Activated CD8-positive, alpha-beta memory T cell treated with anti-CD3 and anti-CD28 coated beads for 48 hours (primary cell): ENCODE results near the gene FAM13A.

ENCODE experiments used
- DNase-seq, 3 experiments: peaks; one replicate each; pipeline ENCODE4 v3.0.0-alpha.2; 2020; ENCODE audit warnings: low read depth in 2 of 3, low spot score in 2 of 3

FAM13A gene

GRCh38 chr4:88754796-88755195 is 302.2 kb downstream of the FAM13A start:
- no peak for DNase-seq

- DNase-seq: no peak
These were observed 303.1 kb downstream of the FAM13A start for GRCh38 chr4:88753658-88754571.

DNA sequence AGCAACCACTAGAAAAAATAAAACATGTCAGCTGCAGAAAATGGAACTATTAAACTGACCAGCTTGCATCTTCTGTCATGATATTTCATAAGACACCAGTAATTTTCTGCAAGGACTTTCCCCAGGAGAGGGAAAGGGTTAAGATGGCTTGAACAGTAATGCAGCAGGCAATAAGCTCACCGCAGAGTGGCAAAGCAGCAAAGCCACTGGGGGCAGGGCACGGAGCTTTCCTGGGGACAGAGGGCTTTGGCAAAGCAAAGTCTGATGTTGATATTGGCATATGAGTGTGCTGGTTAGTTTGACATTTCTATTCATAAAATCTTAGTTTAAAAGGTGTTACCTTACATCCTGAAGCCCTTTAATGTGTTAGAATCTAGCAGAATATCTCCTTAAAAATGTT is 304.2 kb downstream of the FAM13A start:
- no peak for DNase-seq

- no peak for DNase-seq
These were observed 304.9 kb downstream of the FAM13A start for GRCh38 chr4:88752076-88752463.

DNA sequence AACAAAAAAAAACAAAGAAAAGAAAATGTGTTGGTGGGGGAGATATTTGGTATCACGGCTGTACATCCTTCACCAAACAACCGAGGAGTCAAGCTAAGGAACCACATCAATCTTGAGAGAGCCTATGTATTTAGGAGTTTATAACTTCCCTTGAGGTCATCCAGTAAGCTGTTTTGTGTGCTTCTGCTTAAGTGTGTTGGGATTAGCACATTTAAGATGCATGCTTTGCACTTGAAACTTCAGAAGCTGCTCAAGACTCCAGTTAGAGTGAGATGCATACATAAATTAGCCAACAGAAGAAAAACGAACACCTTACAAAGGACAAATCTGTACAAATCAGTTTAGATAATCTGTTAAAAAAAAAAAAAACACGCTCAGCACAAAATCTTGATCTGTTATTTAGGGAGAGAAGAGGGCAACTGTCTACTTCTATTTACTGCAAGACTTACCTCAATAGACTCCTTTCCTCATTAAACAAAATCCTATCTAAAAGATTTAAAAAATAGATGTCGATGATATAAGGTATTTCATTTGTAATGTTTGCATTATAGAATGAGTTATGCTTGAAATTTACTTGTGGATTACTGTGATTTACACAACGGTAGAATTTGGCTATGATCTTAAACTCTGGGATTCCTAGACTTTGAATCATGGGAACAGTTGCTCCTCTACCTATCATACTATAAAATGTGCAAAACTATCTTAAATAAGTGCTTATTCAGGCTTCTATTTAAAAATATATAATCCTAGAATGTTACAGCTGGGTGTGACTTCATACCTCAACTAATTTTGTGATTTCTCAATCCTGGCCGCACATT is 305.5 kb downstream of the FAM13A start:
- no peak for DNase-seq

GRCh38 chr4:88750369-88750768 is 306.6 kb downstream of the FAM13A start:
- no peak for DNase-seq

DNA sequence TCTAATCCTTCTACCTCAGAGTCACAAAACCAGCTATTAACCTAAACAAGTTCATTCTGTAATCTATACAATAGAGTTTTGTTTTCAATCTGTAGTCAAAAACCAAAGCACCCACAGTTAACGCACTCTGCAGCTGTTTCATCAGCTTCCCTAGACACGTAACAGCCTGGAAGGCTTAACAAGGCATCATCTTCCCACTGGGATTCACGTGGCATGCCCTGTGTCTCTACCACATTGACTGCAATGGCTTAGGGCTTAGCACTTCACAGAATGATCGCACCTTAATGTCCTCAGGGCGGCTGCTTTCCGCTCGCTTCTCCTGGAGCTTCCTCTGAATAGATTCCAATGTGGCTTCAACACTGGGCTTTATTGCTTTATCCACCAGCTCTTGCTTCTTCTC is 309.6 kb downstream of the FAM13A start:
- no peak for DNase-seq

- DNase-seq: no peak
These were observed 310.8 kb downstream of the FAM13A start for GRCh38 chr4:88746206-88746605.

DNA sequence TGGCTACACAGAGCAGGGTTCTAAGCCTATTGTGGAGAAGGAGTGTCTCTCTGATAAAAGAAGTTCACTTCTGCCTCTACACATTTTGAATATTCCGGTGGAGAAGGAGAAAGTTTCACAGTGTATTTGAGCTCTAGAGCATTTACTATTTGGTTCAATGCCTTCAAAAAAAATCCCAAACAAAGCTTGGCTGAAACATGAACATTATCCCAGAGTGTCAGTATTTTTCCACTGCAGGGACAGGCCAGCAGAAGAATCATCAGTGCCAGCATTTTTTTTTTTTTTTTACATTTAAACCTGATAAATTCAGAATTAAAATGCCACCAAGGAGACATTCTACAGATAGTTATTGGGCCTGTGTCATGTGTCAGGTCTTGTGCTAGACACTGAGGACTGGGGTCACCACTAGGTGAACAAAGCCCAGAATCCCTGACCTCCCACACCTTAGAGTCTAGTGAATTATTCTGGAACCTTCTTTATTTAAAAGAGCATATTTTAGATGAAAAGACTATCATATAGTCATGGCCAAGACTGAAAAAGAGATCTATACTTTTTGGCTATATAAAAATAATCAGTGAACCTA is 311.3 kb downstream of the FAM13A start:
- no peak for DNase-seq

GRCh38 chr4:88745175-88745574 is 311.8 kb downstream of the FAM13A start:
- no peak for DNase-seq

DNA sequence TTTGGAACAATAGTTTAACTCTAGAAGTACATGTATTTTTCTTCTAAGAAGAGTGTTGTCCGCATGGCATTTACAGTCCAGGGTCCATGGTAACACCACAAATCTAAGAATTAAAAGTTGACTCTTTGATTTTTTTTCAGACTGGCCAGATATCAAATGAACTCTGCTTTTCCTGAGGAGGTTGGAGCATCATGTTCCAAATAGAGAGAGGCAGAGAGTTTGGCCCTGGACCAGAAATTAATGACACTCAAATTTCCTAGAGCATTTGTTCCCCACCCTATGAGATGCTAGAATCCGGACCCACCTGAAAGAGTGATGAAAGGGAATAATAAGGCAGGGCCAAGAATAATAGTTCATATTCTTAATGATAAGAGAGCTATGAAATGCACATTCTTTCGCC is 312.4 kb downstream of the FAM13A start:
- no peak for DNase-seq

GRCh38 chr4:88743696-88744095 is 313.3 kb downstream of the FAM13A start:
- DNase-seq: no peak

DNA sequence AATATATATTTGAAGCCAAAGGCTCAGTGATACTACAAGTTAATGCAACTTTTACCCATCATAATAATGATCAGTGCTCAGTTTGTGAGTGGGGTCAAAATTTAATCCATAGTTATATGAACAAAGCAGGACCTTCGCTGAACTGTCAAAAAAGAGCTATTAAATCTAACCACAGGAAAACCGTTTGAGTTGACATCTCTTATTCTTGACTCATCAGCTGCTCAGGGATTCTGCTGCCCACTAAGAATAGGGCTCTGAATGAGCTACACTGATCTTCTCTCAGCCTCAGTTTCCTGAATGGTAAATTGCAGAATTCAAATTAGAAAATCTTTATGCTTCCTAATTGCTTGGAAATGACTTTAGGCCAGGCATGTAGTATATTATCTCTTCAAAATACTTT is 314.4 kb downstream of the FAM13A start:
- no peak for DNase-seq

GRCh38 chr4:88738180-88738579 is 318.8 kb downstream of the FAM13A start:
- no peak for DNase-seq

DNA sequence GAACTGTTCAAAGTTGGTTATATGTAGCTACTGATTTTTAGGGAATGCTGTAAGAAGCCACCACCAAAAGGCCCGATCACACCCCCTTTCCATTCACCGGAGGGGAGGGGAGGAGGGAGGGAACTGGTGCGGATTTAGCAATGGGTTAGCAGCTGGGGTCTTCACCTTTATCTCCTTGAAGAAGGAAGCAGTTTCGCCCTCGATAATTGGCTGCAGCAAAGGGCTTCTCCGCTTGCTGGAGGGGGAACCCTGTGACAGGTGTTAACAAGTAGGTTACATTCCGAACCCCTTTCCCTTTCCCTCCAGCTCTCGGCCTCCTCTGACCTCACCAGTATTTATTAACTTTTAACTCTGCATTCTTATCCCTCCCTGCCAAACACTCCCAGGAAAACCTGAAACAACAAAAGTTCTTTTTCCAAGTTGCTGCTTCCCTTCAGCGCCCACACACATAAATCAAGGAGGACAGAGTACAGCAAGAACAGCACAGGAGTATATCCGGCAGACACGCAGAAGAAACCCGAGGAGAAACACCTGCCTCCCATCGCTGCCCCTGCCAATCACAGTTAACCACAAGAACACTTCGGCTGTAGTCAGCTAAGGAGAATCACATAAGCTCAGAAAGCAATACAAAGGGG is 319.6 kb downstream of the FAM13A start:
- no peak for DNase-seq

DNA sequence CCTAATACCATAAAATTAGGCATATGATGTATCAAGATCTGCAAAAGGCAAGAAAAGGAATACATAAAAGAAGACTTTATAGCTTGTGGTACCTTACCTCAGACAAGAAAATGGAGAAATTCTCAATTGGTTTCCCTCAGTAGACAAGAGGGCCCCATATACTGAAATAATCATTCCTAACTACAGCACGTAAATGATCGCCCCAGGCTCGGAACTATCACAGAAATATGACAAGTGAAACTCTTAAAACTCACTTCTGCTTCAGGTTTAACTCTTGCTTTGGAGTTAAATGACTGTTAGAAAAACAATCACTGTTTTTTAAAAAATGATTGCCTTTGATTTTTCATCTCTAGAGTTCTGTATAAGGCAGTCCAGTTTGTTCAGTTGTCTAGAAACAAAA is 320.7 kb downstream of the FAM13A start:
- no peak for DNase-seq

DNA sequence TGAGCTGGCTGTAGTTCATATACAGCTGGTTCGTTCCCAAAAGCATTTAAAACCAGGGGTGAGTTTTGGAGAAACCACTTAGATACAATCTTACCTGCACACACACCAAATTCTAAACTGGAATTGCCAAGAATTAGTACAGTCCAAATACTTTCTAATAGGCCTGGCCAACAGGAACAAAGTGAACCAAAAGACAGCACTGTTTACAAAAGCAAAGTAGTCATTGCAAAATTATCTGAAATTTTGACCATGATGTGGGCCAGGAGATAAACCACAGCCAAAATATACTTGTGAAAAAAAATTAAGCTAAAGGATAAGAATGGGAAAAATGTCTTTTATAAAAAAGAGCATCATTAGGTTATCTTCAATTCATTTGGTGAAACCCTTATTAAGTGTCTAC is 321.4 kb downstream of the FAM13A start:
- DNase-seq: no peak

GRCh38 chr4:88734403-88734949 is 322.5 kb downstream of the FAM13A start:
- no peak for DNase-seq

DNA sequence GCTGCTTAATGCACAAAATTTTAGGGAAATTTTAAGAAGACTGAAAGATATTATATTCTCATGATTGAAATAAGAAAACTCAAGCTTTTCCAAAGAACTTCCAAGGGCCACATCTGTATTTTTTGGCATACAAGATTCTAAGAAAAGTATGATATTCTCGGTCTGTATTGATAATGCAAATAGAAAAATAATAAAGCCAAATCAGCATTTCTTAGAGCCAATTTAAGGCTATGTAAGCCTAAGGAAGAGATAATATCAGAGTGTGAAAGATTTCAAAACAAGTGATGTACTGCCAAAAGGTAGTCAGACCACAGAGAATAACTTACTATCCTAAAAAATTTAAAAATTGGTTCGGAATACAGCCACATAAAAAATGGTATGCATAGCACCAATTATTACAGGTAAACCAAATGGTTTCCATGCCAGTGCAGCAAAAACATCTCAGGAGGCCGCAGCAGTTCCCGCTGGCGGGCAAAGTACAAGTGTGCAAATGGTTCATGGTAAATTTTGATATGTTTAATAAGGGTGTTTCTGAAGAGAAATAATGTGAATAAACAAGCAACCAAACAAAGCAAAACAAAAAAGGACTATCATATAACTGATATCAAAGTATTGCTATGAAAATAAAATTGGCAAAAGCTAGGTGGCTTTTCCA is 324.1 kb downstream of the FAM13A start:
- DNase-seq: no peak

DNA sequence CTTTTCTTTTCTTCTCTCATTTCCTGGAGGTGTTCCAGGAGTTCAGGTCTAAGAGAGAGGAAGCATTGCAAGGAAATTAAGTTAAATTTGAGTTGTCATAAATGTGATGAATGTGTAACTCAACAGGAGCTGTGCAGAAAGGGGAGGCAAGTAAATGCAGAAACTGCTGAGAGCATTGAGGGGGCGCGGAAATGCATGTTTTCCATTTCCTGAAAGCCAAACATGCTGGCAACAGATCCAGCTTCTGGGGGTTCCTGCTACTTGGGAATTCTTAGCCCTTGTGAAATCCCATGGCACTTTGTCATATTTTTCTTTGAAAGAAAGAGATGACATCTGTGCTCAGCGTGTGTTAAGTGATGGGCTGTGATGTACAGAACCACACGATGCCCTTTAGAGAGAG is 325.6 kb downstream of the FAM13A start:
- no peak for DNase-seq

- DNase-seq: no peak
These were observed 326.2 kb downstream of the FAM13A start for GRCh38 chr4:88730811-88731210.
